ENCODE results near the gene ACD.

ACD gene

GRCh38 chr16:67647681-67648080 is 12.4 kb downstream of the ACD start:
- DNase-seq (ENCODE audit: low read depth): no peak

GRCh38 chr16:67647111-67647651 is 12.9 kb downstream of the ACD start:
- DNase-seq (ENCODE audit: low read depth): no peak

DNA sequence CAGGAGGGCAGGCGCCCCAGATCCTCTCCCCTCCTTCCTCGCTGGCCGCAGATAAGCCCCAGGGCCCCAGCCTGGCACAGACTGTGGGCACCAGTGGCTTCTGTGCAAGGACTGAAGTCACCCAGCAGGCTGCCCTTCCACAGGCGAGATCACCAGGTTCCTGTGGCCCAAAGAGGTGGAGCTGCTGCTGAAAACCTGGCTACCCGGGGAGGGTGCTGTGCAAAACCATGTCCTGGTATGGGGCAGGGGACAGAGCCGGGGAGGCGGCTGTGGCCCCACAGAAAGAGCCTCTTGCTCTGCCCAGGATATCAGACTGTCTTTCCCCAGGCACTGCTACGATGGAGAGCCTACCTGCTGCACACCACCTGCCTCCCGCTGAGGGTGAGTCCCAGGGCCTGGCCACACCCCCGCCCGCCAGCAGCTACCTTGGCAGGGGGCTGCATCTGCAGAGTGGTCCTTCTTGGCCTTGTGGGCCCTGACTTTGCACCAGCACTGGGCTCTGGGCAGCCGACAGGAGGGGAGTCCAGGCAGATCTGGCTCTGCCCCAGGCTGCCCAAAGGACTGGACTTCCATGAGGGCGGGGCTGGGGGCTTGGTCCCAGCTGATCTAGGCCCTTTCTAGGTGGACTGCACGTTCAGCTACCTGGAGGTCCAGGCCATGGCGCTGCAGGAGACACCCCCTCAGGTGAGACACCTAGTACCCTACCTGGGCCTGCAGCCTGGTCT is 14.5 kb downstream of the ACD start:
- no peak for DNase-seq (ENCODE audit: low read depth)

DNA sequence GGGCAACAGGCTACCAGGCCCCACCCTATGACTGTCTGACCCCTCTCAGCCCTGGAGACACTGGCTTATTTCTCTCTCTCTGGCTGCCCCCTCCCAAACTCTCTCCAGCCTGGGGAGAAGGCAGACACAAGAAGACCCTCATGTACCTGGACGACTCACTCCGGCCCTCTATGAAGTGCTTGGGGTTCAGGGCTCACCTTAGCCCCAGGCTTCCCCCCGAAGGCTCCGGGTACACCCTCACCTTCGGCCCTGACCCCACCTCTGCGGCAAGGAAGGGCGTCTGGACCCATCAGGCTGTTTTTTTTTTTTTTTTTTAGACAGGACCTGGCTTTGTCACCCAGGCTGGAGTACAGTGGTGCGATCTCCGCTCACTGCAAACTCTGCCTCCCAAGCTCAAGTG is 16.0 kb downstream of the ACD start:
- DNase-seq (ENCODE audit: low read depth): no peak

GRCh38 chr16:67641779-67642708 is 18.0 kb downstream of the ACD start:
- DNase-seq (ENCODE audit: low read depth): no peak

DNA sequence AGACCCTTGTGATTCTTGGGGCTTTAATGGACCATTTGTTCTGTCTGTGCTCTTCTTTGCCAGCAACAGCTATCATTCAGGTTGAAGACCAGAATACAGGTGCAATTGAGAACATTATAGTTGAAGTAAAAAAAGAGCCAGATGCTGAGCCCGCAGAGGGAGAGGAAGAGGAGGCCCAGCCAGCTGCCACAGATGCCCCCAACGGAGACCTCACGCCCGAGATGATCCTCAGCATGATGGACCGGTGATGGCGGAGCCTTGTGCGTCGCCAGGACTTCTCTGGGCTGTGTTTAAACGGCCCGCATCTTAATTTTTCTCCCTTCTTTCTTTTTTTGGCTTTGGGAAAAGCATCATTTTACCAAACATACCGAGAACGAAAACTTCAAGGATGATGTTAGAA is 22.4 kb downstream of the ACD start:
- DNase-seq (ENCODE audit: low read depth): no peak

GRCh38 chr16:67636713-67637112 is 23.3 kb downstream of the ACD start:
- no peak for DNase-seq (ENCODE audit: low read depth)

- DNase-seq (ENCODE audit: low read depth): no peak
Measured at GRCh38 chr16:67632415-67633172, 27.5 kb downstream of the ACD start.

GRCh38 chr16:67628216-67628615 is 31.8 kb downstream of the ACD start:
- no peak for DNase-seq (ENCODE audit: low read depth)

- no peak for DNase-seq (ENCODE audit: low read depth)
Measured at GRCh38 chr16:67613808-67614207, 46.3 kb downstream of the ACD start.

DNA sequence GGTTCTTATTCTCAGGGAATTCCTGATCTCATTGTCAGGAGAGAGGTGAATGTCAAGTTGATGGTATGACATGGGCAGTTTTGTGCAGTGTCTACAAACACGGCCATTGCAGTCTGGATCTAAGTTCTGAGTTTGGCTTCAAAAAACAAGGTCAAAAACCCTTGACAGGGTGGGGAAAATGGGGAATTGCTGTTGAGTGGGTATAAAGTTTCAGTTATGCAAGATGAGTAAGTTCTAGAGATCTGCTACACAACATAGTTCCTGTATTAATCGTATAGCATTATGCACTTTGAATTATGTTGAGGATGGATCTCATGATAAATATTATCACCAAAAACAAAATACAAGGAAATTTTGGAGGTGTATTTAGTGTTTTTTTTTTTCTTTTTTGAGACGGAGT is 51.7 kb downstream of the ACD start:
- no peak for DNase-seq (ENCODE audit: low read depth)

Measured in stimulated activated CD8-positive, alpha-beta memory T cell treated with anti-CD3 and anti-CD28 coated beads, Interleukin-4, amount 100 ng/mL, for 24 hours (primary cell).